GM19035 (cell line): ENCODE results near the gene THRAP3.
"Not testable (repeated sequence)": the region's sequence is repeated elsewhere in the genome, so short reads cannot be mapped to it uniquely, and the experiment has no call there.

Source experiments
- ATAC-seq: cut with Tn5 transposase; IDR thresholded peaks from one replicate; pipeline ENCODE4 v1.9.1; 2021; ENCODE audit not compliant: unreplicated experiment

THRAP3 gene, protein sequence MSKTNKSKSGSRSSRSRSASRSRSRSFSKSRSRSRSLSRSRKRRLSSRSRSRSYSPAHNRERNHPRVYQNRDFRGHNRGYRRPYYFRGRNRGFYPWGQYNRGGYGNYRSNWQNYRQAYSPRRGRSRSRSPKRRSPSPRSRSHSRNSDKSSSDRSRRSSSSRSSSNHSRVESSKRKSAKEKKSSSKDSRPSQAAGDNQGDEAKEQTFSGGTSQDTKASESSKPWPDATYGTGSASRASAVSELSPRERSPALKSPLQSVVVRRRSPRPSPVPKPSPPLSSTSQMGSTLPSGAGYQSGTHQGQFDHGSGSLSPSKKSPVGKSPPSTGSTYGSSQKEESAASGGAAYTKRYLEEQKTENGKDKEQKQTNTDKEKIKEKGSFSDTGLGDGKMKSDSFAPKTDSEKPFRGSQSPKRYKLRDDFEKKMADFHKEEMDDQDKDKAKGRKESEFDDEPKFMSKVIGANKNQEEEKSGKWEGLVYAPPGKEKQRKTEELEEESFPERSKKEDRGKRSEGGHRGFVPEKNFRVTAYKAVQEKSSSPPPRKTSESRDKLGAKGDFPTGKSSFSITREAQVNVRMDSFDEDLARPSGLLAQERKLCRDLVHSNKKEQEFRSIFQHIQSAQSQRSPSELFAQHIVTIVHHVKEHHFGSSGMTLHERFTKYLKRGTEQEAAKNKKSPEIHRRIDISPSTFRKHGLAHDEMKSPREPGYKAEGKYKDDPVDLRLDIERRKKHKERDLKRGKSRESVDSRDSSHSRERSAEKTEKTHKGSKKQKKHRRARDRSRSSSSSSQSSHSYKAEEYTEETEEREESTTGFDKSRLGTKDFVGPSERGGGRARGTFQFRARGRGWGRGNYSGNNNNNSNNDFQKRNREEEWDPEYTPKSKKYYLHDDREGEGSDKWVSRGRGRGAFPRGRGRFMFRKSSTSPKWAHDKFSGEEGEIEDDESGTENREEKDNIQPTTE

DNA sequence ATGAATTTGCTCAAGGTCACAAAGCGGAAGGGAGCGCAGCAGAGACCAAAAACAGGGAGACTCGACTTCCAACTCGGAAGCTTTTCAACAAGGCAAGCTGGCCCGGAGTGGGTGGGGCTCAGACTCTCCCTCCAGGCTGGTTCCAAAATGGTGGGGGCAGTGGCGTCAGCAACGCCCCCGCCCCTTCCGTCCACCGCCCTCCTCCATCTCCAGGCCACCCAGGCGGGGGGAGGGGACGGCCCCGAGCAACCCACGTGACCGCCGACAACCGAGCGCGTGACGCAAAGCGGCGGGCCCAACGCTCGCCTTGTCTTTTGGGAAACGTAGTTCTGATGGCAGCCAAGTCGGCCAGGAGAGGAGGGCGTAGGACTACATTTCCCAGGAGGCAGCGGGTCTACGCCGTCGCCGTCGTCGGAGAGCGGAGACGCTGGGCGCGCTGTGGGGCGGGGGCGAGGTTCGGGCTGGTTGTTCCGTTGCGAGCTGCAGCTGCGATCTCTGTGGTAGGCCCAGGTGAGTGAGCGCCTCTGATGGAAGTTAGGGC is at the start of gene THRAP3:
TSS of gene THRAP3 (plus strand) at position 448 of the 541 bp plus-strand sequence. CDS start 58,121 bp downstream, outside the sequence.
- peak; percentile 93 for ATAC-seq

DNA sequence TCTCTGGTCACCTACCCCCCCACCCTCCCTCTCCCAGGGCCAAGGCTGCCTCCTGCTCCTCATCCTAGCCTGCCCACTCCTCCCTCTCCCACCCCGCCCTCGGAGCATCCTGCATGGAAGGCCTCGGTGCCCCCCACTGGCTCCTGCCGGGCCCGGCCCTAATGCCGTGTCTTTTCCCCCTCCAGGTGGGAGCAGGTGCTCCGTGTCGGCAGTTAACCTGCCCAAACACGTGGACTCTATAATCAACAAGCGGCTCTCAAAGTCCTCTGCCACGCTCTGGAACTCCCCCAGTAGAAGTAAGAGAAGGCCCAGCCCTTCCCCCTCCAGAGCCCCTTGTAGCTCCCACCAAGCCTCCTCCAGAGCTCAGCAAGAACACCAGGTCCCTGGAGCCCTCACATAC is 49.5 kb upstream of the THRAP3 start:
- no peak for ATAC-seq

DNA sequence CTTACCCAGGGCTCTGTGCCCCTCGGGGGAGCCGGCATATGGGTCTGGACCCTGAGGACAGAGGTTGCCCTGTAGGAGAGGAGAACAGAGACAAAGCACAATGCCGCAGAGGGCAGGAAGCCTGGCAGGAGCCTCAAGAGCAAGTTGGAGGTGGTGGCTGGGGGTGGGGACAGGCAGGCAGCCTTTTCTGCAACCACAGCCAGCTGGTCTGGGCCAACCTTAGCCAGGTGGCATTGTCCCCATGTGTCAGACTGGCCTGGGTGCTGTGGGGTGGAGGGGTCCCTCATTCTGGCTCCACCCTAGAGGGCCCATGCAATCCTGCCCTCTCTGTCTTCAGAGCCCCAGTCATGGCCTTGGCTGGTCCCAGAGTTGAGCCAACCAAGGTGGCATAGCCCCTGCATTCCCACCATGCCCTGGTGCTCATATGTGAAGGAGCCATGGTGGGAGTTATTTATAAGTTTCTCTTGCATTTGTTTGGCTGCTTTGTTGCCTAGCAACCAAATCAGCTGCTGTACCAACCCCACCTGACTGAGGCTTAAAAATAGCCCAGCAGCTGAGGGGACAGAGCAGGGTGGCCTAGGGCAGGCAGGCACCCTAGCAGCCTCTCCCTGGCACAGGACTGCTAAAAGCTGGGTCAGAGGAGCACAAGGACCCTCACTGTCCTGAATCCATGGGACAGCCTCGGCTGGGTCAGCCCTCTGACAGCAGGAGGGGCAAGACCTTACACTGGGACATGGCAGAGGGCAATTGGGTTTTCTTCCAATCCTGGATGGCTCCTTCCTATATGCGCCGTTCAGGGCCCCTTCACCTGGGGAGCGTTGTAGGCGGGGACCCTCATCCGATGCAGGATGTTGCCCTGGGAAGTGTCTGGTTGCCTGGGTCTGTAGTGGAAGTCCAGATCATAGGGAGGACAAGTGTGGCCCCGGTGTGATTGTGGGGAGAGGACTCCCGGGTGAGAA is 48.8 kb upstream of the THRAP3 start:
- ATAC-seq: no peak

DNA sequence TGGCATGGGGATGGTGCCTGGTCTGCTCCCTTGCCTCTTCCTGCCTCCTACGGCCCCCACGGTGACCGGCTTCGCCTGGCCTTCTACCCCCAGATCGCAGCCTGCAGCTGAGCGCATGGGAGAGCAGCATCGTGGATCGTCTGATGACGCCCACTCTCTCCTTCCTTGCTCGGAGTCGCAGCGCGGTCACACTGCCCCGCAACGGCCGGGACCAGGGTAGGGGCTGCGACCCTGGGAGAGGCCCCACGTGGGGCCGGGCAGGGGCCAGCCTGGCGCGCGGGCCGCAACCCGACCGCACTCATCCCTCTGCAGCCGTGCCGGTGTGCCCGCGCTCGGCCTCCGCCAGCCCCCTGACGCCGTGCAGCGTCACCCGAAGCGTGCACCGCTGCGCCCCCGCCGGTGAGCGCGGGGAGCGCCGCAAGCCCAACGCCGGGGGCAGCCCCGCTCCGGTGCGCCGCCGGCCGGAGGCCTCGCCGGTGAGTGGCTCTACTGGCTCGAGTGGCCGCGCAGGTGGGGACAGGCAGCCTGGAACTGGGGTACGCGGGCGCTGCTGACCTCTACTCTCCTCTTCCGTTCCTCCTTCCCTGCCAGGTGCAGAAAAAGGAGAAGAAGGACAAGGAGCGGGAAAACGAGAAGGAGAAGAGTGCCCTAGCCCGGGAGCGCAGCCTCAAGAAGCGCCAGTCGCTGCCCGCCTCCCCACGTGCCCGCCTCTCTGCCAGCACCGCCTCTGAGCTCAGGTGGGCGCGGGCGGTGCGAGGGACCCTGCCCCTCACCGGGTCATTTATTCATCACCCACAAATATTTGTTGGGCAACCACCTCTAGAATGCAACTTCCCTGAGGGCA is 47.9 kb upstream of the THRAP3 start:
- no peak for ATAC-seq

DNA sequence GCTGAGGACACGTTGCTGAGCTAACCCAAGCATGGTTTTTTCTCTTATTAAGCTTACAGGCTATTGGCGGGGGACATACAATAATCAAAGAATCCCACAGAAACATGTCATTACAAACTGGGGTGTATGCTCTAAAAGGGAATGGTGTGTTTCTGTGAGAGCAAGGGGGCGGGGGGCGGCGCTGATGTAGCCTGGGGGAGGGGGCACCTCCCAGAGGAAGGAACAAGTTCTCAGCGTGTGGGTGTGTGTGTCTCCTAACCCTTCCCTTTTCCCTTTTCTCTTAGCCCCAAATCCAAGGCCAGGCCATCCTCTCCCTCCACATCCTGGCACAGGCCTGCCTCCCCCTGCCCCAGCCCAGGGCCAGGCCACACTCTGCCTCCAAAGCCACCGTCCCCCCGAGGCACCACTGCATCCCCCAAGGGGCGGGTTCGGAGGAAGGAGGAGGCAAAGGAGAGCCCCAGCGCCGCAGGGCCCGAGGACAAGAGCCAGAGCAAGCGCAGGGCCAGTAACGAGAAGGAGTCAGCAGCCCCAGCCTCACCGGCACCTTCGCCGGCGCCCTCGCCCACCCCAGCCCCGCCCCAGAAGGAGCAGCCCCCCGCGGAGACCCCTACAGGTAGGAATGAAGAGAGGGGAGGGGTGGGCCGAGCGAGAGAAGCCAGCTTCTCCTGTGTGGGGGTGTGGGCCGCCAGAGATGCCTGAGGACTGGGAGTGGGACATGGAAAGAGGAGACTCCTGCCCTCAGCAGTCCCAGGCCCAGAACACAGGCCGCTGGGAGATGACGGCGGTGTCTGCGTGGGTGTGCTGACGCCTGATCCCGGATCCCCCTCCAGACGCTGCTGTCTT is 46.4 kb upstream of the THRAP3 start:
- ATAC-seq: no peak

DNA sequence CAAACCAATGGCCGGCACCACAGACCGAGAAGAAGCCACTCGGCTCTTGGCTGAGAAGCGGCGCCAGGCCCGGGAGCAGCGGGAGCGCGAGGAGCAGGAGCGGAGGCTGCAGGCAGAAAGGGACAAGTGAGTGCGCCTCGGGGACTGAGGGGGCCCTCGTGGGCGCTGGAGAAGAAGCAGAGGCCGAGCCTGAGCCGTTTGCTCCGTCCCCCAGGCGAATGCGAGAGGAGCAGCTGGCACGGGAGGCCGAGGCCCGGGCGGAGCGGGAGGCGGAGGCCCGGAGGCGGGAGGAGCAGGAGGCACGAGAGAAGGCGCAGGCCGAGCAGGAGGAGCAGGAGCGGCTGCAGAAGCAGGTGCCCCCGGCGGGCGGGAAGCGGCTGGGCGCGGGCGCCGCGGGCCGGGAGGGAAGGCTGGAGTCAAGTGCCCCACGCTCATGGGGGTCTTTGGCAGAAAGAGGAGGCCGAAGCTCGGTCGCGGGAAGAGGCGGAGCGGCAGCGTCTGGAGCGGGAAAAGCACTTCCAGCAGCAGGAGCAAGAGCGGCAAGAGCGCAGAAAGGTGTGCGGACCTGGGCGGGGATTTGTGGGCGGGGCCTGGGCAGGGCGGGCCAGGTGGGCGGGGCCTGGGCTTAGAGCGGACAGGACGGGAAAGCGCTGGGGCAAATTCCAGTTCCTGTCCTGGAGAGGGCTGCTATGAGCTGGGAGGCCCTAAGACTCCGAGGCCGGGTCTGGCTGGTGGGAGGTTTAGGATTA is 45.6 kb upstream of the THRAP3 start:
- no peak for ATAC-seq

DNA sequence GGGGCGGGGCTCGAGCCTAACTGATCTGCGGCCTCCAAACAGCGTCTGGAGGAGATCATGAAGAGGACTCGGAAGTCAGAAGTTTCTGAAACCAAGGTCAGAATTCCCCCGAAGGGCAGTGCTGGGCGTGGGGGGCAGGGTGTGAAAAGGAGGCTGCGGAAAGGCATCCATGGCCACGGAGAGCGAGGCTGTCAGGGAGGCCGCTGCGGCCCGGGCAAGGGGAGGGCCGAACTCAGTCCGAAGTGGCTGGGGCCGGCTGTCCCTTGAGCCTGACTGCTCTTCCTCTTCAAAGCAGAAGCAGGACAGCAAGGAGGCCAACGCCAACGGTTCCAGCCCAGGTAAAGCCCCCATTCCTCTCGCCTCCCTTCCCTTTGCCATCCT is 45.0 kb upstream of the THRAP3 start:
- no peak for ATAC-seq

DNA sequence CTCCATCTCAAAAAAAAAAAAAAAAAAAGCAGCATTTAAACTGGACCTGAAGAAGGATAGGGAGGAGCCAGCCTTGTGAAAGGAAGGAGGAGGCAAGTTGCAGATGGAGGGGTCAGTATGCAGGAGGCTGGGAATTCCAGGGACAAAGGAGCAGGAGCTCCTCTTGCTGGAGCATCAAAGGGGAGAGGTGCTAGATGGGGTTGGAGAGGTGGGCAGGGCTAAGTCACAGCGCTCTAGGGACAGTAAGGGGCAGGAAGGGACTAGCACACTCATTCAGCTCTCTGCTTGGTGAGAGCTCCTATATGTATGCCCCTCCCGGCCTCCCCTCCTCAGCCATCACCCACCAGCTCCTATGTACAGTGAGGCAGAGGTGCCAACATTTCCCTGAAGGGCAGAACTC is 41.5 kb upstream of the THRAP3 start:
- no peak for ATAC-seq

DNA sequence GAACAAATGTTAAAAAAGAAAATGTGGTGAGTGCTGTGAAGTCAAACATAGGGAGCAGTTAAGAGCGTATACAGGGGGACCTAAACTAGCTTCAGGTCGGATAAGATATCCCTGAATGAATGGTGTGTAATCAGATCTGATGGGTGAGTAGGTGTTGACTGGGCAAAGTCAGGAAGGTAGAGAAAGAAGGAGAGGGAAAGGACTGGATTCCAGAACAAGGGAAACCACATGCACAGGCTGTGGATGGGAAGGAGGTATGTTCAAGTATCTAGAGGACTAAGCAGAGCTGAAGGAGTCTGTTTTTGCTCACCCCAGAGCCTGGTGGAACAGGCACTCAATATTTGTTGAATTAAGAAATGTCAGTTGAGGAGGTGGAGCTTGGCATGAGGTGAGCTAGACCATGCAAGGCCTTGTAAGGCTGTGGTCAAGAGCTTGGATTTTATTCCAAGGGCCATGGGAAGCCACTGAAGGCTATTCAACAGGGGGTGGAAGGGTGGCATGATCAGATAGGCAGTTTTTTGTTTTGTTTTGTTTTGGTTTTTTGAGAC is 40.9 kb upstream of the THRAP3 start:
- no peak for ATAC-seq

DNA sequence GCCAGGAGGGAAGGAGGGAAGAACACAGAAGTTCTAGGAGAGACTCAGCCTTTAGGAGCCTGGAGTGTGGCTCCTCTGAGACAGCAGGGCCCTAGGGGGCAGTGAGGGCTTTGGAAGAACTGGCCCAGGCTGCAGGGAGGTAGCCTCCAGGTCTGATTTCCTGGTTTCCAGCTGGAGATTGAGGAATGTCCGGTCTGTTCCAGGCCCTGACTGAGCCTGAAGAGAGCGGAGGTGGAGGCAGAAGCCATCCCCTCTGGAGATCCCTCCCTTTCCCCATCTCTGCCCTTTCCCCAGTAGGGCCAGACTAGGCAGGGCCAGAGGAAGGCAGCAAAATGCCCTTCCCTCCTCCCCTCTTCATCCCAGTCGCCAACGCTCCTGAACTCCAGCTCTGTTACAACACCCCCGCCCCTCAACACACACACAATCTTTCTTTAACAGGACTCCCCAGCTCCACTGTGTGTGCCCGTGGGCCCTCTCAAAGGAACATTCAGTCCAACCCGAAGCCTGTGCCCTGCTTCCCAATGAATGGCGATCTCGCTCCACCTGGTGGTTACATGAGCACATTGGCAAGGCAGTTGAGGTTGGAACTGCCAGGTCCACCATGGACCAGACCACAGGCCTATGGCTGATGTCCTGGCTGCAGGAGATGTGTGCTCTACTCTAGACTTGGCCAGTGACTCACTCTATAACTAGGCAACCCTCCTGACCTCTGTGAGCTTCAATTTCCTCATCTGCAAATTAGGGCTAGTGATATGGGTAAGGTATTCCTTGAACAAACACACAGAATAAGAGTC is 36.2 kb upstream of the THRAP3 start:
- peak; percentile 55 for ATAC-seq

DNA sequence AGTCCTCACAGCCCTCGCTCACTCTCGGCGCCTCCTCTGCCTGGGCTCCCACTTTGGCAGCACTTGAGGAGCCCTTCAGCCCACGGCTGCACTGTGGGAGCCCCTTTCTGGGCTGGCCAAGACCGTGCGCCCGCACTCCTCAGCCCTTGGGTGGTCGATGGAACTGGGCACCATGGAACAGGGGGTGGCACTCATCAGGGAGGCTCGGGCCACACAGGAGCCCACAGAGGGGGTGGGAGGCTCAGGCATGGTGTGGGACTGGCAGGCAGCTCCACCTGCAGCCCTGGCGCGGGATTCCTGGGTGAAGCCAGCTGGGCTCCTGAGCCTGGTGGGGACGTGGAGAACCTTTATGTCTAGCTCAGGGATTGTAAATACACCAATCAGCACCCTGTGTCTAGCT is 27.4 kb upstream of the THRAP3 start:
- ATAC-seq: not testable (repeated sequence)

DNA sequence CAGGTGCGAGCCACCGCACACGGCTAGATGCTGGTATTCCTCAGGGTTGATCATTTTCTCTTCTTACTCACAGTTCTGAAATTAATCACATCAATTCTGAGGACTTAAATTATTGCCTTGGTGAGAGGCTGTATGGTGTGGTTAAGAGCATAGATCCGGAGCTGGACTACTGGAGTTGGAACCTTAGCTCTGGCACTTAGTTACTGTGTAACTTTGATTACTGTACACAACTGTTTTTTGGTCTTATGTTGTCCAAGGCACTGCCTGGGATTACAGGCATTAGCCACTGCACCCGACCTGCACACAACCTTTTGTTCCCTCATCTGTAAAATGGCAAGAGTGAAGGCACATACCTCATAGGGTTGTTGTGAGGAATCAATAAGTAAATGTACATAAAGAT is 25.6 kb upstream of the THRAP3 start:
- no peak for ATAC-seq

DNA sequence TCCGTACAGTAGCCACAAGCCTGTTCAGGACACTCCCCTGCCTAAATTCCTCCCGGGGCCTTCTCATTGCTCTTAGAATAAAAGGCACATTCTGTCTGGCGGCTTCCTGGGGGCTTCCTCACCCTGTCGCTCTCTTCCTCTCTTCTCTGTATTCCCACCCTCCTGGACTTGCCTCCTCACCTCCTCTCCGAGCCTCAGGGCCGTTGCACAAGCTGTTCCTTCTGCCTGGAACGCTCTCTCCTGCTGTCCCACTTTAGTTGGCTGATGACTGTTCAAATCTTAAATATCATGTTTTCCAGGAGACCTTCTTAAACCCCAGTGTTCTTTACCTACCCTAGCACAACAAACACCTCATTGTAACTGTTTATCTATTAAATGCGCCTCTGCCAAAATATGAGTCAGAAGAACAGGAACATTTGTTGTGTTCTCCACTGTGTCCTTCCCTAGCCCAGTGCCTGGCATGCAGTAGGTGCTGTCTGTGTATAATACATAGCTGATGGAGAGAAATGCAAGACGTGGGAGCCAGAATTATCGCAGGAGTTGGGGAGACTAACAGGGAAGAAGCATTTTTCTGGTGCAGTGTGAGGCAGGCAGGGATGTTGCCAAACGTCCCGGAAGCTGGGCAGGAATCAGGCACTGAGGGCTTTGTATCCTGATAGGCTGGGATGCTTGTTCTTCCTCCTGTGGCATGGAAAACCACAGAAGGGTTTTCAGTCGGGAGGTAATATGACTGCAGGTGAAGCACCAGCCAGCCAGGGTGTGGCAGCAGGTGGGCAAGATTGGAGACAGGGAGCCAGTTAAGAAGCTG is 24.1 kb upstream of the THRAP3 start:
- no peak for ATAC-seq

DNA sequence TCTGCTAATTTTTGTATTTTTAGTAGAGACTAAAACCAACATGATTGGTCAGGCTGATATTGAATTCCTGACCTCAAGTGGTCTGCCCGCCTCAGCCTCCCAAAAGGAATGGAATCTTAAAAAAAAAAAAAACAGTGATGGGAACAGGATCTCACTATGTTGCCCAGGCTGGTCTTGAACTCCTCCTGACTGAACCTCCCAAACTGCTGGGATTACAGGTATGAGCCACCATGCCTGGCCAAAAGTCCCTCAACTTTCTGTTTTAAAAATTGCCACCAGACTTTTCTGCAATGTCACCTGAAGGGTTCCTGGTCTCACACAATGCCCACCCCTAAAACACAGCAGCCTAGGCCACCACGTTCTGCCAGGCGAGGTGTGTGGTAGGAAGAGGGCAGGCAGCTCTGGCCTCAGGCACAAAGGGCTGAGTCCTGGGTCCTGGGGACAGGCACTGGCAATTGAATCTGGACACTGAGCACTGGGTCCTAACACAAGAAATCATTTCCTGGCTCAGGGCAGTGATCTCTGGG is 21.2 kb upstream of the THRAP3 start:
- ATAC-seq: no peak

DNA sequence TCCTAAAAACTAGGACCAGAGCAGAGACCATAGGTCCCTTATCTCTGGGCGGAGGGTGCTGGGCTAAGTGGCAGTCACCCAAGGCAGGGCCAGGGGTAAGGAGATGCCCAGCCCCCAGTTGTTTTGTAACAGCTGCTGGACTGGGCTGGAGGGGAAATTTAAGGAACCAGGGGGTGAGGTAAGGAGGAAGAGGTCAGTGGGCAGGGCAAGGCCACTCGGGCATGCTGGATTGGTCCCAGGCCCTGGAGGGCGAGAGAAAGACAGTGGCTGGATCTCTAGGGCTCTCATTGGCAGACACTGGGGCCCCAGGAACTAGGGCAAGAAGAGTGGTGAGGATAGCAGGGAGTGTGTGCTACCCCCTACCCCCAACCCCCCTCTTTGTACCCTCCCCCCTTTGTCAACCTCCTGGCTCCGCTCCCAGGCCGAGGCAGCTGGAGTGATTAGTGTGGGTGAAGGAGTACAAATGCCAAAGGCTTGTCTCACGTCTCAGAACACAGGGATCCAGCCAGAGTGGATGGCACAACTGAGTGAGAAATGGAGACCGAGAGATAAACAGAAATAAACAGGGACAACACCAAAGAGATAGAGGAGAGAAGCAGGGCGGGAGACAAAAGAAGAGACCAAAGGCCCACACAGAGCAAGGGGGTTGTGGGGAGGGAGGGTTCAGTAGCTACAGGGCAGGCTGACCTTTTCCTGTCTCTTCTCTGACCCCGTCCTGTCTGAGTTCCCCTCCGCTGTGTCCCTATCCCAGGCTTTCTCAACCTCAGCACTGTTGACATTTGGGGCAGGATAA is 20.5 kb upstream of the THRAP3 start:
- no peak for ATAC-seq
